PC-3 (cell line): ENCODE measurements around the gene HK1. TPM values are rescaled to one million over a fixed set of nuclear protein-coding genes. Genes with fewer than 3 reads are reported as not detected.
A peak's percentile ranks its signal among the peaks of the same experiment; 100 is the strongest.

ENCODE experiments used
- ATAC-seq: fragments of 200-7000 bp; cut with Tn5 transposase; 2 replicates; pipeline ENCODE4 v1.9.1; 2020; ENCODE audit warnings: mild to moderate bottlenecking, moderate library complexity
- BruUV-seq: library from RNA; stranded (reverse); fragments of 400-500 nt; replicated peaks from 2 replicates; lab custom pipeline; 2021; lab: Mats Ljungman, UMichigan
- CTCF ChIA-PET: fragments of 300-600 bp; sonication (Branson Sonifier 250); formaldehyde crosslinking; loops from one replicate; lab custom pipeline; 2022; ENCODE audit warnings: antibody characterized with exemption; lab: Charles Lee
- POLR2A ChIA-PET: fragments of 300-600 bp; sonication (Branson Sonifier 250); formaldehyde crosslinking; loops from one replicate; lab custom pipeline; 2022; ENCODE audit warnings: antibody characterized with exemption; ENCODE audit not compliant: unreplicated experiment; lab: Charles Lee
- DNase-seq: peaks from one replicate; pipeline ENCODE4 v3.0.0-alpha.2; 2015
- H2AFZ ChIP-seq: fragments of 300-600 bp; sonication (generic); 2 replicates; pipeline ENCODE4 v1.6.0; 2016; ENCODE audit warnings: antibody characterized with exemption, low read length
- H3F3A ChIP-seq: fragments of 300-600 bp; sonication (generic); one replicate; pipeline ENCODE4 v1.6.0; 2017; ENCODE audit warnings: antibody characterized with exemption, low read length, control low read depth, mild to moderate bottlenecking; ENCODE audit not compliant: unreplicated experiment
- H3K27ac ChIP-seq: fragments of 300-600 bp; sonication (generic); 2 replicates; pipeline ENCODE4 v1.5.1; 2016; ENCODE audit warnings: mild to moderate bottlenecking, low read length
- H3K27me3 ChIP-seq: fragments of 300-600 bp; sonication (generic); 2 replicates; pipeline ENCODE4 v1.6.1; 2016; ENCODE audit warnings: low read length, mixed read lengths
- H3K36me3 ChIP-seq: fragments of 300-600 bp; sonication (generic); 2 replicates; pipeline ENCODE4 v1.6.1; 2016; ENCODE audit warnings: low read depth, mixed run types, low read length, mixed read lengths
- H3K4me1 ChIP-seq: fragments of 300-600 bp; sonication (generic); 2 replicates; pipeline ENCODE4 v1.5.1; 2016; ENCODE audit warnings: low read length; ENCODE audit not compliant: insufficient read depth
- H3K4me2 ChIP-seq: fragments of 300-600 bp; sonication (generic); 2 replicates; pipeline ENCODE4 v1.6.0; 2016; ENCODE audit warnings: low read length
- H3K4me3 ChIP-seq: fragments of 300-600 bp; sonication (generic); 2 replicates; pipeline ENCODE4 v1.5.1; 2016; ENCODE audit warnings: mild to moderate bottlenecking, low read length, mixed read lengths
- H3K79me2 ChIP-seq: fragments of 300-600 bp; sonication (generic); 2 replicates; pipeline ENCODE4 v1.6.1; 2017; ENCODE audit warnings: low read length, mixed read lengths
- H3K9ac ChIP-seq: fragments of 300-600 bp; sonication (generic); 2 replicates; pipeline ENCODE4 v1.6.0; 2016; ENCODE audit warnings: mild to moderate bottlenecking, low read length
- H3K9me2 ChIP-seq: fragments of 300-600 bp; sonication (generic); replicated peaks from 2 replicates; pipeline ENCODE4 v1.6.1; 2016; ENCODE audit warnings: mixed run types, low read length, mixed read lengths
- H3K9me3 ChIP-seq: fragments of 300-600 bp; sonication (generic); 2 replicates; pipeline ENCODE4 v1.6.1; 2016; ENCODE audit warnings: low read length, mixed read lengths
- H4K20me1 ChIP-seq: fragments of 300-600 bp; sonication (generic); 2 replicates; pipeline ENCODE4 v1.6.1; 2016; ENCODE audit warnings: low read length, mixed read lengths
- EZH2 ChIP-seq: fragments of 300-600 bp; sonication (generic); IDR thresholded peaks from one replicate; pipeline ENCODE4 v1.6.1; 2017; ENCODE audit warnings: antibody characterized with exemption, mild to moderate bottlenecking, low read length; ENCODE audit not compliant: unreplicated experiment
- EZH2phosphoT487 ChIP-seq: fragments of 300-600 bp; sonication (generic); IDR thresholded peaks from 2 replicates; pipeline ENCODE4 v1.6.1; 2018; ENCODE audit warnings: mild to moderate bottlenecking, antibody characterized with exemption, low read length, borderline replicate concordance
- intact Hi-C: fragments of 100-400 bp; cut with micrococcal nuclease; formaldehyde crosslinking; loops from 2 replicates; pipeline ENCODE4 v1.9.0; 2023
- total RNA-seq: library from RNA; depleted of rRNA; stranded (reverse); fragments of >200 nt; gene quantifications from 2 replicates; pipeline ENCODE4 v1.2.3, GENCODE V29; 2014
- TF ChIP-seq, protein P1 (sequence below): fragments of 300-600 bp; sonication (generic); conservative IDR thresholded peaks from 2 replicates; pipeline ENCODE4 v1.5.1; 2017; ENCODE audit warnings: antibody characterized with exemption, low read depth, mild to moderate bottlenecking, low read length

The HK1 gene
- total RNA-seq, 1 experiment from 2014 or later = 189 TPM

- intact Hi-C loops = no loop called here
- peaks cover 5% of the 10 kb centered on the region for H3F3A ChIP-seq
- no TSS peak for BruUV-seq
- peak overlapping the region; percentile 49 for H2AFZ ChIP-seq
- ATAC-seq = peak; percentile 68
- H4K20me1 ChIP-seq = no peaks in the 10 kb centered on the region; the same call in 1 of the 2 replicates
- H3K4me1 ChIP-seq = peaks cover 44% of the 10 kb centered on the region
- CTCF ChIA-PET = interaction anchor here (0.6 kb wide), 1 partner anchor 275 kb away, joined by 7 read pairs; the partner anchor contains the start of gene SRGN
- no peaks in the 10 kb centered on the region for H3K9me2 ChIP-seq
- peak; percentile 94 for DNase-seq
- TF ChIP-seq, protein P1, sequence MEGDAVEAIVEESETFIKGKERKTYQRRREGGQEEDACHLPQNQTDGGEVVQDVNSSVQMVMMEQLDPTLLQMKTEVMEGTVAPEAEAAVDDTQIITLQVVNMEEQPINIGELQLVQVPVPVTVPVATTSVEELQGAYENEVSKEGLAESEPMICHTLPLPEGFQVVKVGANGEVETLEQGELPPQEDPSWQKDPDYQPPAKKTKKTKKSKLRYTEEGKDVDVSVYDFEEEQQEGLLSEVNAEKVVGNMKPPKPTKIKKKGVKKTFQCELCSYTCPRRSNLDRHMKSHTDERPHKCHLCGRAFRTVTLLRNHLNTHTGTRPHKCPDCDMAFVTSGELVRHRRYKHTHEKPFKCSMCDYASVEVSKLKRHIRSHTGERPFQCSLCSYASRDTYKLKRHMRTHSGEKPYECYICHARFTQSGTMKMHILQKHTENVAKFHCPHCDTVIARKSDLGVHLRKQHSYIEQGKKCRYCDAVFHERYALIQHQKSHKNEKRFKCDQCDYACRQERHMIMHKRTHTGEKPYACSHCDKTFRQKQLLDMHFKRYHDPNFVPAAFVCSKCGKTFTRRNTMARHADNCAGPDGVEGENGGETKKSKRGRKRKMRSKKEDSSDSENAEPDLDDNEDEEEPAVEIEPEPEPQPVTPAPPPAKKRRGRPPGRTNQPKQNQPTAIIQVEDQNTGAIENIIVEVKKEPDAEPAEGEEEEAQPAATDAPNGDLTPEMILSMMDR = no peak
- TF ChIP-seq EZH2phosphoT487 (no peak), EZH2 (no peak)
- H3K27ac ChIP-seq = peak overlapping the region; percentile 91
- H3K9me3 ChIP-seq = no peaks in the 10 kb centered on the region
- peak overlapping the region; percentile 77 for H3K4me2 ChIP-seq
- H3K27me3 ChIP-seq = no peaks in the 10 kb centered on the region
- peak overlapping the region; percentile 61 for H3K9ac ChIP-seq
- H3K36me3 ChIP-seq = peaks cover 15% of the 10 kb centered on the region; the same call in 1 of the 2 replicates
- peaks cover 49% of the 10 kb centered on the region for H3K79me2 ChIP-seq
- H3K4me3 ChIP-seq = peak overlapping the region; percentile 48
- POLR2A ChIA-PET = interaction anchor here (0.6 kb wide), 1 partner anchor 43 kb away, joined by 7 read pairs; no protein-coding TSS in a partner anchor
Observed at GRCh38 chr10:69362471-69362954, 84.2 kb downstream of the HK1 start.

DNA sequence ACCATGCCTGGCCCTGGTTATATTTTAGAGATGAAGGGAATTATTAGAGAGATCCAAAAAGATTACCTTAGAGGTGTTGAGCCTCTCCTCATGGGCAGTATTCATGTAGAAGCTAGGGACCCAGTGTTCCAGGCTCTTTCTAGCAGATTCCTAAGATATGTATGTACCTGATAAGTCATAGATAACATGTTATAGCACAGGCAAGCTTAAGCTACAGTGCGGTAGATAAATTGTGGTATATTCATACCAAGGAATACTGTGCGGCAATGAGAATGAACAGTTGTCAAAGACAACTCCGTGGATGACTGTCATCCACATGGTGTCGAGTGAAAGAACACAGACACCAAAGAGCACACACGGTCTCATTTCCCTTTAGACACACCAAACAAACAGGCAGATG is 85.4 kb downstream of the HK1 start:
- peaks cover 5% of the 10 kb centered on the region for H3F3A ChIP-seq
- H3K36me3 ChIP-seq = peaks cover 19% of the 10 kb centered on the region; the same call in 1 of the 2 replicates
- no TSS peak for BruUV-seq
- TF ChIP-seq EZH2phosphoT487 = no peak
- no peak for TF ChIP-seq EZH2
- TF ChIP-seq, protein P1 = no peak
- H2AFZ ChIP-seq = no peak overlapping the region
- H3K27ac ChIP-seq = peak overlapping the region; percentile 91; the same call in 1 of the 2 replicates
- no peaks in the 10 kb centered on the region for H3K9me3 ChIP-seq
- no peak overlapping the region for H3K4me2 ChIP-seq
- peaks cover 44% of the 10 kb centered on the region for H3K4me1 ChIP-seq
- no peak overlapping the region for H3K4me3 ChIP-seq
- CTCF ChIA-PET = interaction anchor here (0.7 kb wide), 1 partner anchor 272 kb away, joined by 3 read pairs; no protein-coding TSS in a partner anchor
- ATAC-seq = no peak
- POLR2A ChIA-PET = interaction anchor here (0.7 kb wide), 1 partner anchor 860 kb away, joined by 3 read pairs; no protein-coding TSS in a partner anchor
- H3K27me3 ChIP-seq = no peaks in the 10 kb centered on the region
- no peak overlapping the region for H3K9ac ChIP-seq
- intact Hi-C loops = no loop called here
- no peaks in the 10 kb centered on the region; the same call in 1 of the 2 replicates for H4K20me1 ChIP-seq
- DNase-seq = no peak
- peaks cover 46% of the 10 kb centered on the region for H3K79me2 ChIP-seq
- no peaks in the 10 kb centered on the region for H3K9me2 ChIP-seq
